ENCODE results near the gene ST3GAL3.

Gene ST3GAL3

DNA sequence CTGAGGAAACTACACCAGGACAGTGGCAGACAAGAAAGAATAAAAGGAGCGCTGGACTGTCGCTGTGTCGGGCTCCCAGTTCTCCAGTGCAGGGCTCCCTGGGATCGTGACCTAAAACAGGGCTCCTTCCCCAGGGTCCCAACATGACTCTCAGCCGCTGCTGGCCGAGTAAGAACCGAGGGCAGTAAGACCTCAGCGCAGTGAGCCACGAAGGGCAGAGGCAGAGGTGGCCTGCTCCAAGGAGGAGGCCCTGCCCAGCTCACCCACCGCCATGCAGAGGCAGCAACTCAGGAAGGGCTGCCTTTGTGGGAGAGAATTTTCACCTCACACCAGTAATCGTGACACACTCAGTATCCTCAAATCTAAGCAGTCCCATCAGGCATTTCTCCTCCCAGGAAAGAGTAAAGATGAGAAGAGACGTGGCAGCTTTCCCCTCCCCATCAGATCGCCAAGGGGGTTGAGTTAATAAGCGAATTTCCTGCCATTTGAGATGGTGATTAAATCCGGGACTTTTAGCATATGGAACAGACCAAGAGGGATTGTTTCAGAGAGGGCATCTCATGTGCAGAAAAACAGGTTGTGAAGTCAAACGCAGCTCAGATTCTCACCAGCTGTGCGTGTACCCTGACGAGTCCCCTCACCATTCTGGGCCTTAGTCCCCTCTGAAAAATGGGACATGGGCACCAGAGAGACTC lies 206.5 kb downstream of the ST3GAL3 start:
- DNase-seq (ENCODE audit: low read depth): no peak

GRCh38 chr1:43914576-43915525 lies 207.5 kb downstream of the ST3GAL3 start:
- DNase-seq (ENCODE audit: low read depth): no peak

DNA sequence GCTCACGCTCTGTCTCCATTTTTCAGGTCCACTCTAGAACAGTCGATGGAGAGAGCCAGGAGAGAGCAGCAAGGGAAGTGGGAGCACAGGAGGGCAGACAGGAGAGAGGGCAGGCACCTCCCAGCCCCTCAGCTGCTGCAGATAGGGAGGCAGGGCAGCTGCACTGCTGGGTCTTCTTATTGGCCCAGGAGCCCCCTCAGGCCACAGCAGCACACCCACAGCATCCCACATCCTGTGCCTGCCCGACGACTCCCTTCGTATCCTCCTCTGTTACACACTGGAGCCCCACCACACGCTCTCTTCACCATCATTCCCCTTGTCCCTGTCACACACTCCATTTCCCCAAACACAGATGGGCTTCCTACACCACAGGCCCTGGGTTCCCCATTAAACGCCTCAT lies 212.6 kb downstream of the ST3GAL3 start:
- no peak for DNase-seq (ENCODE audit: low read depth)

GRCh38 chr1:43921022-43921421 lies 213.7 kb downstream of the ST3GAL3 start:
- no peak for DNase-seq (ENCODE audit: low read depth)

DNA sequence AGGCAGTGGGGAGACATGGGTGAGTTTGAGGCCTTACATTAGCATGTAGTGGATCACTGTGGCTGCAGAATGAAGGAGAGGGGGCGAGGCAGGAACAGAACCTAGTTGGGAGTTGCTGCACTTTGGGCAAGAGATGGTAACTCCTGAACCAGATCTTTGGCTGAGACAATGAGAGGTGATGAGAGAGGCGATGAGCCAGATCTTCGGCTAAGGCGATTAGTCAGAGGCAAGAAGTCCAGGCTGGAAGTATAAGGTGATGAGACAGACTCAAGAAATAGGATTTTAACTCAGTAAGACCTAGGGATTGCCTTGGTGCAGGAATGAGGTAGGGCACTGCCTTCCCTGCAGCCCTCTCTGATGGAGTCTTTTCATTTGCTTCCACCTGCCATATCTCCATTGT lies 217.2 kb downstream of the ST3GAL3 start:
- no peak for DNase-seq (ENCODE audit: low read depth)

GRCh38 chr1:43925846-43926245 lies 218.5 kb downstream of the ST3GAL3 start:
- no peak for DNase-seq (ENCODE audit: low read depth)

DNA sequence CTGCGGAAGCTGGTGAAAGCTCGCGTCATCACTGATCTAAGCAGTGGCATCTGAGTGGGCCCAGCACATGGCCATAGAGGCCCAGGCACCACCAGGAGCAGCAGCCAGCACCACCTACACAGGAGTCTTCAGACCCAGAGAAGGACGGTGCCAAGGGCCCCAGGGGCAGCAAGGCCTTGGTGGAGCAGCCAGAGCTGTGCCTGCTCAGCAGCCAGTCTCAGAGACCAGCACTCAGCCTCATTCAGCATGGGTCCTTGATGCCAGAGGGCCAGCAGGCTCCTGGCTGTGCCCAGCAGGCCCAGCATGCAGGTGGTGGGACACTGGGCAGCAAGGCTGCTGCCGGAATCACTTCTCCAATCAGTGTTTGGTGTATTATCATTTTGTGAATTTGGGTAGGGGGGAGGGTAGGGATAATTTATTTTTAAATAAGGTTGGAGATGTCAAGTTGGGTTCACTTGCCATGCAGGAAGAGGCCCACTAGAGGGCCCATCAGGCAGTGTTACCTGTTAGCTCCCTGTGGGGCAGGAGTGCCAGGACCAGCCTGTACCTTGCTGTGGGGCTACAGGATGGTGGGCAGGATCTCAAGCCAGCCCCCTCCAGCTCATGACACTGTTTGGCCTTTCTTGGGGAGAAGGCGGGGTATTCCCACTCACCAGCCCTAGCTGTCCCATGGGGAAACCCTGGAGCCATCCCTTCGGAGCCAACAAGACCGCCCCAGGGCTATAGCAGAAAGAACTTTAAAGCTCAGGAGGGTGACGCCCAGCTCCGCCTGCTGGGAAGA lies 223.0 kb downstream of the ST3GAL3 start:
- DNase-seq (ENCODE audit: low read depth): no peak

DNA sequence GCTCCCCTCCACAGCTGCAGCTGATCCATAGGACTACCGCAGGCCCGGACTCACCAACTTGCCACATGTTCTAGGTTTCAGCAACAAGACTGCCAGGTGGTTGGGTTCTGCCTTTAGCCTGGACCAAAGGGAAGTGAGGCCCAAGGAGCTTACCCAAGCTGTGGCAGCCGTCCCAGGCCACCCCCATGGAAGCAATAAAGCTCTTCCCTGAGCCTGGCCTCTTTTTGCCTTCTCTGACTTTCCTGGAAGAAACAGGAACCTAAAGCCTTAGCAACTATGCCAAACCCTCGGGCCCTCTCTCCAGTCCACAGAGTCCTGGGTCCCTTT lies 223.6 kb downstream of the ST3GAL3 start:
- DNase-seq (ENCODE audit: low read depth): no peak

- no peak for DNase-seq (ENCODE audit: low read depth)
Observed at GRCh38 chr1:43931711-43932660, 224.7 kb downstream of the ST3GAL3 start.

- no peak for DNase-seq (ENCODE audit: low read depth)
Observed at GRCh38 chr1:43932786-43933385, 225.6 kb downstream of the ST3GAL3 start.

- DNase-seq (ENCODE audit: low read depth): no peak
Observed at GRCh38 chr1:43933386-43934100, 226.2 kb downstream of the ST3GAL3 start, which contains the start of gene ARTN. TSS of gene ARTN (plus strand) at chr1:43933801. CDS start at chr1:43935657, 1,856 bp downstream.

GRCh38 chr1:43934101-43934985 lies 227.0 kb downstream of the ST3GAL3 start:
- no peak for DNase-seq (ENCODE audit: low read depth)

DNA sequence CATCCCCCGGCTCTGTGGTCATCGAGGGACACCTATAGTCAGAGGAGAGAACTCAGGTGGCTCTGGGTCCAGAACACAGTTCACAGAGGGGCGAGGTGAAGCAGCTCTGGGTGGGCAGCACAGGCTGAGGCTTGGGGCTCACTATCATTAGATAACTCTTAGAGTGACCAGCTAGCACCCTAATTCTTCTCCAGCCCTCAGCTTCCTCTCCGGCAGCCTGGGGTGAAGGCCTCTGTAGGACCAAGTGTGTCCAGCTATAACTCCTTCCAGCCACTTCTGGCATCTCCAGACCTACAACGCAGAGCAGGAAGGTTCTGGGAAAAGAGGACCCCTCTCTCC lies 227.6 kb downstream of the ST3GAL3 start:
- no peak for DNase-seq (ENCODE audit: low read depth)

DNA sequence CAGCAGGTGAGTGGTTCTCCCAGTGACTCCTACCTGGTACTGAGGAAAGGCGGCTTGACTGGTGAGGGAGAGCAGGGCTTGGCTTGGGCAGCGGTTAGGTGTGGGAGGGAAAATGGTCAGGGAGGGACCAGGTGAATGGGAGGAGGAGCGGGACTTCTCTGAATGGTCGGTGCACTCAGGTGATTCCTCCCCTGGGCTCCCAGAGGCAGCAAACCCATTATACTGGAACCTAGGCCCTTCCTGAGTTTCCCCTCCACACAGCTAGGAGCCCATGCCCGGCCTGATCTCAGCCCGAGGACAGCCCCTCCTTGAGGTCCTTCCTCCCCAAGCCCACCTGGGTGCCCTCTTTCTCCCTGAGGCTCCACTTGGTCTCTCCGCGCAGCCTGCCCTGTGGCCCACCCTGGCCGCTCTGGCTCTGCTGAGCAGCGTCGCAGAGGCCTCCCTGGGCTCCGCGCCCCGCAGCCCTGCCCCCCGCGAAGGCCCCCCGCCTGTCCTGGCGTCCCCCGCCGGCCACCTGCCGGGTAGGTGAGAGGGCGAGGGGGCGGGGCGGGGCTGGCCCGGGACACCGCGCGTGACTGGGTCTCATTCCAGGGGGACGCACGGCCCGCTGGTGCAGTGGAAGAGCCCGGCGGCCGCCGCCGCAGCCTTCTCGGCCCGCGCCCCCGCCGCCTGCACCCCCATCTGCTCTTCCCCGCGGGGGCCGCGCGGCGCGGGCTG lies 228.5 kb downstream of the ST3GAL3 start:
- no peak for DNase-seq (ENCODE audit: low read depth)

- no peak for DNase-seq (ENCODE audit: low read depth)
Observed at GRCh38 chr1:43936431-43937151, 229.3 kb downstream of the ST3GAL3 start.

DNA sequence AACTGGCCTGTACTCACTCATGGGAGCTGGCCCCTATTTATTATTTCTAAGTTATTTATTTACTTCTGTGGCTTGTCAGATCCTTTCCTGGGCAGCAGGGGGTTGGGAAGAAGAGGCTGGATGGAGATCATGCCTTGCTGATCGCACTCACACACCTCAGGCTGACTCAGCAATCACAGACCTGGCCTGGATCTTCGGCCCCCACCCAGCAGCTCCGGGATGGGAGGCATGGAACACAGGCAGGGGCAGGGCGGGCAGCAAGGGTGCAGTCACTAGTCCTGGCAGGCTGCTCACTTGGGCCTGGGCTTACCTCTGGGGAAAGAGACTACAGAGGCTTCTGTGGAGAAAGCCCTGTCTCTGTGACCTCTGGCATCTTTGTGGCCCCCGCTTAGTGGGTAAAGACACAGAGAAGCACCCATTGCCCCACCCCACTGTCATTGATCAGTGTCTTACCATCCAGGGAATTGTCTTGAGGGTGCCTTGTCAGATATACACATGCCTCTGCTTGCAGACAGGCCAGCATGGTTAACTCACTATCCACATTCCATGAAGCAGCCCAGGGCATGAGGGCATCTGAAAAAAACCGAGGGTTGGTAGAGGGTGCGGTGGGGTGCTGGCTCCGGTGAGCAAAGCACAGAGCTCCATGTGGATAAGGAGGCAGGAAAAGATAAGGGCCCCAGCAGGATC lies 230.0 kb downstream of the ST3GAL3 start:
- no peak for DNase-seq (ENCODE audit: low read depth)

- DNase-seq (ENCODE audit: low read depth): no peak
Observed at GRCh38 chr1:43938383-43938782, 231.0 kb downstream of the ST3GAL3 start.
